ENCODE measurements around the gene GREM2.
A peak's percentile ranks its signal among the peaks of the same experiment; 100 is the strongest.

Gene GREM2

GRCh38 chr1:240609527-240610060 is 2.4 kb downstream of the GREM2 start:
- no peak for DNase-seq

- peak; percentile 17 for DNase-seq
Measured at GRCh38 chr1:240608707-240609106, 3.2 kb downstream of the GREM2 start.

GRCh38 chr1:240607006-240607405 is 4.9 kb downstream of the GREM2 start:
- DNase-seq = no peak

GRCh38 chr1:240602189-240602588 is 9.8 kb downstream of the GREM2 start:
- DNase-seq = no peak

- no peak for DNase-seq
Measured at GRCh38 chr1:240599830-240600229, 12.1 kb downstream of the GREM2 start.

GRCh38 chr1:240599299-240599698 is 12.7 kb downstream of the GREM2 start:
- no peak for DNase-seq

- no peak for DNase-seq
Measured at GRCh38 chr1:240598216-240599001, 13.5 kb downstream of the GREM2 start.

GRCh38 chr1:240597153-240597745 is 14.7 kb downstream of the GREM2 start:
- DNase-seq = no peak

- no peak for DNase-seq
Measured at GRCh38 chr1:240595476-240595875, 16.5 kb downstream of the GREM2 start.

GRCh38 chr1:240591564-240591963 is 20.4 kb downstream of the GREM2 start:
- no peak for DNase-seq

- no peak for DNase-seq
Measured at GRCh38 chr1:240591078-240591477, 20.9 kb downstream of the GREM2 start.

- DNase-seq = no peak
Measured at GRCh38 chr1:240589585-240590110, 22.3 kb downstream of the GREM2 start.

- DNase-seq = no peak
Measured at GRCh38 chr1:240586006-240586405, 25.9 kb downstream of the GREM2 start.

GRCh38 chr1:240582953-240583352 is 29.0 kb downstream of the GREM2 start:
- DNase-seq = no peak

- no peak for DNase-seq
Measured at GRCh38 chr1:240579511-240579910, 32.4 kb downstream of the GREM2 start.

GRCh38 chr1:240577095-240577494 is 34.9 kb downstream of the GREM2 start:
- DNase-seq = no peak

GRCh38 chr1:240575981-240576662 is 35.8 kb downstream of the GREM2 start:
- peak; percentile 33 for DNase-seq

- DNase-seq = no peak
Measured at GRCh38 chr1:240572328-240572727, 39.6 kb downstream of the GREM2 start.

- DNase-seq = no peak
Measured at GRCh38 chr1:240571782-240572181, 40.2 kb downstream of the GREM2 start.

- no peak for DNase-seq
Measured at GRCh38 chr1:240567066-240567465, 44.9 kb downstream of the GREM2 start.

GRCh38 chr1:240562779-240563178 is 49.2 kb downstream of the GREM2 start:
- no peak for DNase-seq

- no peak for DNase-seq
Measured at GRCh38 chr1:240562111-240562590, 49.8 kb downstream of the GREM2 start.

- no peak for DNase-seq
Measured at GRCh38 chr1:240559781-240560180, 52.2 kb downstream of the GREM2 start.

Measured in CD4-positive, alpha-beta T cell treated with Interleukin-17A for 4 hours (primary cell).